OCI-LY1 (cell line): ENCODE measurements around the gene DOCK4.

ENCODE experiments used
- H2AFZ ChIP-seq: fragments of 200-600 bp; sonication (generic), shearing (Covaris generic); 2 replicates; pipeline ENCODE4 v1.6.0; 2014; ENCODE audit warnings: antibody characterized with exemption, mild to moderate bottlenecking, low read length
- H3F3A ChIP-seq: fragments of 200-600 bp; sonication (generic), shearing (Covaris generic); 2 replicates; pipeline ENCODE4 v1.6.0; 2014; ENCODE audit warnings: mild to moderate bottlenecking, antibody characterized with exemption, low read length, moderate library complexity; ENCODE audit not compliant: insufficient read depth
- H3K27ac ChIP-seq: fragments of 200-600 bp; sonication (generic); 2 replicates; pipeline ENCODE4 v1.5.1; 2014; ENCODE audit warnings: low read length, mixed run types, mild to moderate bottlenecking, low read depth; ENCODE audit not compliant: poor library complexity, severe bottlenecking
- H3K27me3 ChIP-seq: fragments of 200-600 bp; sonication (generic); 2 replicates; pipeline ENCODE4 v1.6.0; 2014; ENCODE audit warnings: antibody characterized with exemption, mild to moderate bottlenecking, low read length, moderate library complexity; ENCODE audit not compliant: insufficient read depth
- H3K36me3 ChIP-seq: fragments of 200-600 bp; sonication (generic); 2 replicates; pipeline ENCODE4 v1.6.1; 2014; ENCODE audit warnings: mild to moderate bottlenecking, antibody characterized with exemption, low read length, moderate library complexity, mixed read lengths; ENCODE audit not compliant: insufficient read depth
- H3K4me1 ChIP-seq: fragments of 200-600 bp; sonication (generic); 2 replicates; pipeline ENCODE4 v1.5.1; 2014; ENCODE audit warnings: mild to moderate bottlenecking, low read length, moderate library complexity; ENCODE audit not compliant: insufficient read depth, severe bottlenecking
- H3K4me2 ChIP-seq: fragments of 200-600 bp; sonication (generic), shearing (Covaris generic); 2 replicates; pipeline ENCODE4 v1.6.1; 2014; ENCODE audit warnings: low read length
- H3K4me3 ChIP-seq: fragments of 200-600 bp; sonication (generic); 2 replicates; pipeline ENCODE4 v1.5.1; 2014; ENCODE audit warnings: low read length, low read depth, mild to moderate bottlenecking, mixed read lengths; ENCODE audit not compliant: poor library complexity, severe bottlenecking
- H3K79me2 ChIP-seq: fragments of 200-600 bp; shearing (Covaris generic); 2 replicates; pipeline ENCODE4 v1.6.1; 2016; ENCODE audit warnings: mixed run types, low read length, mixed read lengths; ENCODE audit not compliant: insufficient read depth
- H3K9ac ChIP-seq: fragments of 200-600 bp; sonication (generic), shearing (Covaris generic); 2 replicates; pipeline ENCODE4 v1.6.1; 2014; ENCODE audit warnings: mild to moderate bottlenecking, low read length, mixed read lengths
- H3K9me2 ChIP-seq: fragments of 200-600 bp; sonication (generic), shearing (Covaris generic); 2 replicates; pipeline ENCODE4 v1.6.1; 2014; ENCODE audit warnings: low read depth, mild to moderate bottlenecking, low read length, mixed read lengths
- H3K9me3 ChIP-seq: fragments of 200-600 bp; shearing (Covaris generic); 2 replicates; pipeline ENCODE4 v1.6.1; 2014; ENCODE audit warnings: low read length, mixed read lengths
- H4K20me1 ChIP-seq: fragments of 200-600 bp; sonication (generic), shearing (Covaris generic); 2 replicates; pipeline ENCODE4 v1.6.0; 2016; ENCODE audit warnings: mild to moderate bottlenecking, low read length; ENCODE audit not compliant: insufficient read depth
- CTCF ChIP-seq: fragments of 200-600 bp; sonication (generic), shearing (Covaris generic); IDR thresholded peaks from 2 replicates; pipeline ENCODE4 v1.5.1; 2017; ENCODE audit warnings: mild to moderate bottlenecking, antibody characterized with exemption, low read length, moderate library complexity, mixed read lengths
- EZH2 ChIP-seq: fragments of 200-600 bp; sonication (generic), shearing (Covaris generic); IDR thresholded peaks from 2 replicates; pipeline ENCODE4 v1.8.0; 2017; ENCODE audit warnings: borderline replicate concordance, mixed run types, mild to moderate bottlenecking, antibody characterized with exemption, low read length, moderate library complexity, mixed read lengths

The DOCK4 gene

GRCh38 chr7:111772716-111773115 lies 433.5 kb downstream of the DOCK4 start:
- no peak overlapping the region for H3K27ac ChIP-seq
- H3K9ac ChIP-seq, result no peak overlapping the region
- H3K79me2 ChIP-seq, result no peaks in the 10 kb centered on the region
- no peaks in the 10 kb centered on the region for H4K20me1 ChIP-seq
- H3K9me3 ChIP-seq, result no peaks in the 10 kb centered on the region
- no peak overlapping the region for H2AFZ ChIP-seq
- TF ChIP-seq EZH2, result no peak
- TF ChIP-seq CTCF, result no peak
- no peaks in the 10 kb centered on the region for H3F3A ChIP-seq
- no peak overlapping the region for H3K4me2 ChIP-seq
- H3K4me3 ChIP-seq, result no peak overlapping the region
- H3K27me3 ChIP-seq, result no peaks in the 10 kb centered on the region
- no peaks in the 10 kb centered on the region for H3K9me2 ChIP-seq
- H3K4me1 ChIP-seq, result no peaks in the 10 kb centered on the region
- H3K36me3 ChIP-seq, result no peaks in the 10 kb centered on the region

GRCh38 chr7:111771638-111772037 lies 434.6 kb downstream of the DOCK4 start:
- Histone ChIP-seq H3K79me2 (no peaks in the 10 kb centered on the region), H3K36me3 (no peaks in the 10 kb centered on the region), H3F3A (no peaks in the 10 kb centered on the region), H3K4me1 (no peaks in the 10 kb centered on the region), H3K4me3 (no peak overlapping the region), H3K27ac (no peak overlapping the region), H3K9me3 (no peaks in the 10 kb centered on the region), H4K20me1 (no peaks in the 10 kb centered on the region), H3K9me2 (no peaks in the 10 kb centered on the region), H3K9ac (no peak overlapping the region), H3K27me3 (no peaks in the 10 kb centered on the region), H3K4me2 (no peak overlapping the region), H2AFZ (no peak overlapping the region)
- TF ChIP-seq EZH2 (no peak), CTCF (no peak)

DNA sequence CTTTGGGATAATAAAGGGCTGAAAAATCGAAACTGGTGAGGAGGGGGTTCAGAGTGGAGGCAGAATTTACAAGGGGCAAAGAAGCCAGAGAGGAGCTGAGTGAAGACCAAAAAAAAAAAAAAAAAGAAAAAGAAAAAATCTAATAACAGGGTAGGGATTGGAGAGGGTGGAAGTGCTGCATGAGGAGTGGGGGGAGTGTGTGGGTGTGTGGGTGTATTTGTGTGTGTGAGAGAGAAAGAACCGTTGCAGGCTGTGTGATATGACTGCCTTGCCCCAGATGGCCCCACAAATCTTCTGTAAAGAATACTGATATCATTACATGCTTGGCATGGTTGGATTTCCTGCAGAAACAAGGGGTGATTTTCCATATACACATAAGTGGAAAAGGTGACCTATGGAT lies 436.1 kb downstream of the DOCK4 start:
- Histone ChIP-seq H3K27me3 (no peaks in the 10 kb centered on the region), H3K36me3 (no peaks in the 10 kb centered on the region), H3K79me2 (no peaks in the 10 kb centered on the region), H3K4me3 (no peak overlapping the region), H2AFZ (no peak overlapping the region), H3K9me2 (no peaks in the 10 kb centered on the region), H3K27ac (no peak overlapping the region), H3F3A (no peaks in the 10 kb centered on the region), H4K20me1 (no peaks in the 10 kb centered on the region), H3K9me3 (no peaks in the 10 kb centered on the region), H3K9ac (no peak overlapping the region), H3K4me2 (no peak overlapping the region), H3K4me1 (no peaks in the 10 kb centered on the region)
- TF ChIP-seq EZH2, result no peak
- TF ChIP-seq CTCF, result no peak
